Measurements from ENCODE around the gene DDX51.

The DDX51 gene

GRCh38 chr12:132166093-132166492, 22.0 kb upstream of the DDX51 start:
- no peak for DNase-seq (ENCODE audit: low spot score)

- DNase-seq (ENCODE audit: low spot score) = no peak
Observed at GRCh38 chr12:132165584-132165983, 21.5 kb upstream of the DDX51 start.

- DNase-seq (ENCODE audit: low spot score) = no peak
Observed at GRCh38 chr12:132164426-132164825, 20.3 kb upstream of the DDX51 start.

- no peak for DNase-seq (ENCODE audit: low spot score)
Observed at GRCh38 chr12:132163911-132164288, 19.8 kb upstream of the DDX51 start.

GRCh38 chr12:132163041-132163910, 19.2 kb upstream of the DDX51 start:
- DNase-seq (ENCODE audit: low spot score) = no peak

- peak; percentile 89 for DNase-seq (ENCODE audit: low spot score)
Observed at GRCh38 chr12:132162508-132163031, 18.5 kb upstream of the DDX51 start.

- DNase-seq (ENCODE audit: low spot score) = no peak
Observed at GRCh38 chr12:132161796-132162507, 17.8 kb upstream of the DDX51 start.

- no peak for DNase-seq (ENCODE audit: low spot score)
Observed at GRCh38 chr12:132161036-132161781, 17.1 kb upstream of the DDX51 start.

- DNase-seq (ENCODE audit: low spot score) = no peak
Observed at GRCh38 chr12:132160601-132161035, 16.5 kb upstream of the DDX51 start.

GRCh38 chr12:132160016-132160415, 15.9 kb upstream of the DDX51 start:
- DNase-seq (ENCODE audit: low spot score) = no peak

GRCh38 chr12:132159555-132160003, 15.5 kb upstream of the DDX51 start:
- DNase-seq (ENCODE audit: low spot score) = no peak

GRCh38 chr12:132158677-132159554, 14.8 kb upstream of the DDX51 start:
- DNase-seq (ENCODE audit: low spot score) = no peak

- DNase-seq (ENCODE audit: low spot score) = no peak
Observed at GRCh38 chr12:132157733-132158409, 13.8 kb upstream of the DDX51 start.

GRCh38 chr12:132156573-132157325, 12.6 kb upstream of the DDX51 start:
- DNase-seq (ENCODE audit: low spot score) = no peak

- no peak for DNase-seq (ENCODE audit: low spot score)
Observed at GRCh38 chr12:132155771-132156572, 11.9 kb upstream of the DDX51 start.

- DNase-seq (ENCODE audit: low spot score) = no peak
Observed at GRCh38 chr12:132154941-132155770, 11.0 kb upstream of the DDX51 start.

- DNase-seq (ENCODE audit: low spot score) = no peak
Observed at GRCh38 chr12:132154341-132154761, 10.2 kb upstream of the DDX51 start.
